HG02852 (cell line): ENCODE measurements around the gene SNUPN.
A peak's percentile ranks its signal among the peaks of the same experiment; 100 is the strongest.
"Not testable (repeated sequence)": the region's sequence is repeated elsewhere in the genome, so short reads cannot be mapped to it uniquely, and the experiment has no call there.

Source experiments
- ATAC-seq: cut with Tn5 transposase; IDR thresholded peaks from one replicate; pipeline ENCODE4 v1.9.1; 2021; ENCODE audit warnings: mild to moderate bottlenecking, moderate library complexity; ENCODE audit not compliant: unreplicated experiment

SNUPN gene

DNA sequence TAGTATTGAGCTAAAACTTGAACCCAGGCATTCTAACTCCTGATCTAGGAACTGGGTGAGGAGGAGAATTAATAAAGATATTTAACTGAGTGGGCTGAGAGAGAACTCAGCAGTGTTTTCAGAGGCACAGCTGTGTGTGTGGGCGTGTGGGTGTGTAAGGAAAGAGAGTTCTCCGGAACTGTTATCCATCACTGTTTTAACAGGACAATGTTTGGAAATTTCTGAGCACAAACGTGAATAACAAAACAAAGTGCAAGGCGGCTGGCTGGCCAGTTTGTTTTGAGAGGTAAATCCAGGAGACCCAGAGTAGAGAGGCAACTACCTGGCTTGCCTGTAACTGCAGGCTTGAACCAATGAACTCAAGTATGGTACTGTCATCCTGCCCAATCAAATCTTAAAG is 41.4 kb downstream of the SNUPN start:
- ATAC-seq: no peak

DNA sequence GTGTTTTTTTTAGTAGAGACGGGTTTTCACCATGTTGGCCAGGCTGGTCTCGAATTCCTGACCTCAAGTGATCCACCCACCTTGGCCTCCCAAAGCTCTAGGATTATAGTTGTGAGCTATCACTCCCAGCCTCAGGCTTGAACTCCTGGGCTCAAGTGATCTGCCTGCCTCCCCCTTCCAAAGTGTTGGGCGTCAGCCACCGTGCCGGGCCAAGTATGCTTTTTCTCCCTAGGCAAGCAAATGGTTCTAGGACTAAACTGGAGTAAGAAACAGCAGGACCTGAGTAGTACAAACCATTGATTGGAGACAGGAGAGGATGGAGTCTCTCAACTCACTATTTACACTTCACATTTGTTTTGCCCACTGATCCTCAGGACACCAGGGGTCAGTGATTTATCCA is 41.8 kb downstream of the SNUPN start:
- ATAC-seq: no peak

DNA sequence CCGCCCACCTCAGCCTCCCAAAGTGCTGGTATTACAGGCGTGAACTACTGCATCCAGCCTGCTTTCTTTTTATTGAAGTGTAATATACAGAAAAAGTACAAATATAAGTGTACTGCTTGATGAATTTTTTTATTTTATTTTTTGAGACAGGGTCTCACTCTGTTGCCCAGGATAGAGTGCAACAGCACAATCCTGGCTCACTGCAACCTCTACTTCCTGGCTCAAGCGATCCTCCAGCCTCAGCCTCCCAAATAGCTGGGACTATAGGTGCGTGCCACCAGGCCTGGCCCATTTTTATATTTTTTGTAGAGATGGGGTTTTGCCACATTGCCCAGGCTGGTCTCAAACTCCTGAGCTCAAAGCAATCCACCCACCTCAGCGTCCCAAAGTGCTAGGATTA is 42.6 kb downstream of the SNUPN start:
- ATAC-seq: not testable (repeated sequence)

DNA sequence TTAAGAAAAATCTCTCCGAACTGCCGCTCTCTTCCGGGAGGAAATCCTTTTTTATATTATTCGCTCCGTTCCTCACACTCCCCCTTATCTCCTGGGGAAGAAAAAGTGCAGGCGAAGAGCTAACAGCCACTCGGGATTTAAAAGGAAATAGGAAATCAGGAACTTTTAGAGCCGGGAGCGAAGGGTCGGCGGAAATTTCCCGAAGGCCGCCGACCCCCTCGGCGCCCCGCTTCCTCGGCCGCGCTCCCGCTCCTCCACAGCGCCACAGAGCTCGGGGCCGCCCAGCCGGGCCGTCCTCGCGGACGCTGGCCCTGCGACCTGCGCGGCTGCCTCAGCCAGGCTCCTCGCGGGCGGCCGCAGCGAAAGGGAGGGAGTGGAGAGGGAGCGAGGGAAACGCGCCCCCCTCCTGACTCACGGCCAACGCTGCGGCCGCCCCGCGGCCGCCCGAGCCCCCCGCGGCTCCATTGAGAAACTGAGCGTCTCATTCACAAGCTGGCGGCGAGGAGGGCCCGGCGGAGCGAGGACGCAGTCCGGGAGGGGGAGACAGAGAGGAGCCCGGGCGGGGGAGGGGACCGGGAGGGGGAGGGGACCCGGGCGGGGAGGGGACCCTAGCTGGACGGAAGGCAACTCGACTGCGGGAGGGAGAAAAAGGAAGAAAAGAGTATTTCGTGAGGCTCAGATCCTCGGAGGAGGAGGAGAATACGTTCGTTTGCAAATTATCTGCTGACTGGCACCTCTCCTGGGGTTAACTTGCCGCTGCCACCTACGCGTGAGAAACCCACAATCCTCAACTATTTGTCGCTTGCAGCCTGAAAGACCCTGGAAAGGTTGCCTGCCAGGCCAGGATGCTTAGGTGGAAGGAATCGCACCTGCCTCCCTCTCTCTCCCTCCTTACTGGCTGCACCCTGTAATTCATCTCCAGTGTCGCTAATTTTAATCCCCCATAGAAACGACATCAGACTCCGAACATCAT is 46.3 kb downstream of the SNUPN start, which contains the start of gene PTPN9:
Gene PTPN9, minus strand, starts transcription at position 368 of the 973 bp plus-strand sequence. CDS start 539 bp downstream, outside the sequence.
- ATAC-seq: peak; percentile 62

DNA sequence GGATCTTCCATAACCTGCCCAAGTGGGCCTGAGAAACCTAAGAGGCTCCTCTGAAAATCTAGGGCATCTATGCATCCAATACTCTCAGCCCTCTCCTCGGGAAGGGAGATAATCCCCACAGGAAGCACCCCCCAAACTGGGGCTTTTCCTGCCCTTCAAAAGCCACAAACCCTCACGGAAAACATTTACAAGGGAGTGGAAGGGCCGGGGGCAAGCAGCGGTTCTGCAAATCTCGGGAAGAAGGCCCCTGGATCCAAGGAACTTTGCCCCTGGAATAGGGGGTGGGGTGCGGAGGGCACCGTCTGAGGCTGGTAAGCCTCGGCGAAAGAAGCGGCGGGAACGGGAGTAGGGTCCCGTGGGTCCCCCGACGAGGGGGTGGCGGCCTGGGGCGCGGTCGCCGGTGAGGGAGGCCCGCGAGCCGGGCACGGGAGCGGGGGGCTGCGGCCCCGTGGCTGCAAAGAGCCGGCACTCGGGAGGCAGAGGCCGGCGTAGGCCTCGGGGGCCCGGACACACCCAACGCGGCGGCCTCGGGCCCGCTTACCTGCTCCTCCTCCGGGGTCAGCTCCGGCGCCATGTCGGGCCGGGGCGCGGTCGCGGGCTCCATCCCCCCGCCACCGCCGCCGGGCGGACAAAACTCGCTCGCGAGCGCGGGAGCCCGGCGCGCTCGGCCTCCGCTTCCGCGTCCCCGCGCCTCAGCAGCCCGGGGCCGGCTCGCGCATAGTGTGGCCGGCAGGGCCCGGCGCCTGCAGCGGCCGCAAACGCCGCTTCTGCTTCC is 47.2 kb downstream of the SNUPN start:
- ATAC-seq: peak; percentile 41

DNA sequence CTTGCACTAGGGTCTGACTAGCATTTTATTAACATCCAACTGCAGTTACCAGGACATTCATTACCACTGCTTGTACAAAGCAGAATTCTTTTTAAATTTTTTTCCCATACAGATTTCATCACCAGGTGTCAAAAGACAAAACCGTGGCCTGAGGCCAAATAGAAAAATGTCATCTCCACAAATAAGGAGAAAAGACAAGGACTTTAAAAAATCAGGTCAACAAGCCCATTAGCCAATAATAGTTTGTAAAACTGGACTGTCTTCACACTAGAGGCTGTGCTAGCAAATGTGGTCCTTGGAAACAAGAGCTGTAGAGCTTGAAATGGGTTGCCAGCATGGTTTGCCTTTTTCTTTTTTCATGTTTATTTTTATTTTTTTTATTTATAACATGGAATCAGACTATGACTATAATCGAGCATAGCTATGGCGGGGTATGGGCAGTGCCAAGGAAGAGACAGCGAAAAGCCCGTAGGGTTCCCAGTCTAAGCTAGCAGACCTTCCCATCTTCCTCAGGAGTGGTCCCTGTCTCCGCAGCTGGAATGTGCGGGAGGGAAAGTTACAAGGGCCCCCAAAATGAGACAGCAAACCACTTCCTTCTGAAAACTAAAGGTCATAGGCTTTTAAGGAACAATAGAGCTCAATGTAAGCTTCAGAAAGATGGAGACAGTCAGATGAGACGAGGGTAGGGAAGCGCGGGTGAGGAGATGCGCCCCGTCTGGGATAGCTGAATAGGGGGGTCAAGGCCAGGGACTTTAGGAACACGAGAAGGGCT is 47.9 kb downstream of the SNUPN start:
- ATAC-seq: no peak

DNA sequence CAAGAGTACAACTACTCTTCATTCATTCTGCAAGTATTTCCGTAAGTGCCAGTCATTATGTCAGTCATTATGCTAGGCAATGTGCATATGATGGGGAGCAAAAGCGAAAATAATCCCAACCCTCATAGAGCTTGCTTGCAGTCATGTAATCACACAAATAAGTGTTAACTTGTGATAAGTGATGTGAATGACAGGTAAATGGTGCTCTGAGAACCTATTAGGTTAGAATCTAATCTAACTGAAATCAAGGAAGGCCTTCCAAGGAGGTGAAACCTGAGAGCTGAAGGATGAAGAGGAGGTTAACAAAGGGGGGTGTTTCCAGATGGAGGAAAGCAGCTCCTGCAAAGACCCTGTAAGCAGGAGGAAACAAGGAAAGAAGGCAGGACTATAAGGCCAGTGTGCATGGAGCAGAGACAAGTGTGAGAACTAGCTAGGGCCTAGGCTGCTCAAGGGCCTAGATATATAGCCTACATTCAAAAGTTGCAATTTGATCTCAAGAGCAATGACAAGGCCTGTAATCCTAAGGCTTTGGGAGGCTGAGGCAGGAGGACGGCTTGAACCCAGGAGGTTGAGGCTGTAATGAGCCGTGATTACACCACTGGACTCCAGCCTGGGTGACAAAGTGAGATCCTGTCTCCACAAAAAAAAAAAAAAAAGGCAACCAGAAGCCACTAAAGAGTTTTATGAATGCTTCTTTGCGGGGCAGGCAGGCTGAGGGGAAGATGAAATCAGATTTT is 51.7 kb downstream of the SNUPN start:
- no peak for ATAC-seq

DNA sequence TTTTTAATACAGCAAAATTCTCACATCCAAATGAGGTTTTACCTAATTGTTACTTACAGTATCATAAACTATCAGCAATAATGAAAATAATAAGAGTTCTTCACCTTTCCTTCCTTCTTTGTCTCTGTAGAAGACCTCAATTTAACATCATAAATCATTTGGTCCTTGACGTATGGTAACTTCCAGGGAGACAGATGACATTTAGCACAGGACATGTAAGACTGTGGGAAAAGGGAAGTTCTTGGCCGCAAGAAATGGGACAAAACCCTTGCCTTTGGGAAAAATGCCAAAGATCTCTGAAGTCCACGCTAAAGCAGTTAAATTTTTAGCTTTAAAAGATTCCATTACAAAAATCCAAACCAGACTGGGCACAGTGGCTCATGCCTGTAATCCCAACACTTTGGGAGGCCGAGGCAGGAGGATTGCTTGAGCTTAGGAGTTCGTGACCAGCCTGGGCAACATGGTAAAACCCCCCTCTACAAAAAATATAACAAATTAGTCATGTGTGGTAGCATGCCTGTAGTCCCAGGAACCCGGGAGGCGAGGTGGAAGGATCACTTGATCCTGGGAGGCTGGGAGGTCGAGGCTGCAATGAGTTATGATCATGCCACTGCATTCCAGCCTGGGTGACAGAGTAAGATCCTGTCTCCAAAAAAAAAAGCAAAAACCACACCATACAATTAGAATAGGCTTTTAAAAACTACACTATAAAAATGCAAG is 55.2 kb downstream of the SNUPN start:
- ATAC-seq: no peak

DNA sequence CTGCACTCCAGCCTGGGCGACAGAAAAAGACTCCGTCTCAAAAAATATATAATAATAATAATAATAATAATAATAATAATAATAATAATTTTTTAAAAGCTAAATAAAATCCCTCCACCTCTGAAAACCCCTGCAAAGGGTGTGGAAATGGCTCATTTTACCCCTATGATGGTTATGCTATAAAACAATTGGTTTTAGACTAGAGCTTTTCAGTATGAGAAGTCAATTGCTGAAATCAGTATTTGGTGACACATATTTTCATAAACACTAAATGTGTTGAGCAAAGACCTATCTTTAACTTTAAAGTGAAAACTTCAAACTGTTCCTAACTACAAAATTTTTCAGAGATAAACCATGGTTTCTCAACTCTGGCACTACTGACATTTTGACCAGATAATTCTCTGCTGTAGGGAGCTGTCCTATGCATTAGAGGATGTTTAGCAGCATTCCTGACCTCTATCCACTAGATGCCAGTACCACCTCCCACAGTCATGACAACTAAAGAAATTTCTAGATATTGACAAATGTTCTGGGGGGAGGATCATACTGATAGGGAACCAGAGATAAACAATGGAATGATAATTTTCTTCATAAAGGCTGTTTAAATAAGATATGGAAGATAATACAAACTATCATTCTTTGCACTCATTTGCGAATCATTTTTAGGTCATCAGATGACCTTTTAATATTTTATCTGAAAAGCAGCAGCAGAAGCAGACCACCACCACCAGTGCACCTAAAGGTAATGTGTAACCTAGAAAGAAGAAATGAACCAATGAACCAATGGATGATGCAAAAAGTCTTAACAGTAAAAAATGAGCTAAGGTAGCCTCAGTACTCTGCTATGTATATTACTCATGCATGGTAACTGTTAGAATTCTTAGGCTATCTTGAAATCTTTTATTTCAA is 60.2 kb downstream of the SNUPN start:
- no peak for ATAC-seq

DNA sequence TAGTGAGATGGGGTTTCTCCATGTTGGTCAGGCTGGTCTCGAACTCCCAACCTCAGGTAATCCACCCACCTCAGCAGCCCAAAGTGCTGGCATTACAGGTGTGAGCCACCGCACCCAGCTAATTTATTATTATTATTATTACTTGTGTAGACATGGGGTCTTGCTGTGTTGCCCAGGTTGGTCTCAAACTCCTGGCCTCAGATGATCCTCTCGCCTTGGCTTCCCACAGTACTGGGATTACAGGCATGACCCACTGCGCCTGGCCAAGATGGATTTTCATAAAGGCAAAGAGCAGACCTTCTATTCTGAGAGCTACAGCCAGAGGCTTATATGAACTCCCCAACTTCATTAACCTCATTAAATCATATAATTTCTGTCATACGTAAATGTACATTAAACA is 63.6 kb downstream of the SNUPN start:
- no peak for ATAC-seq

DNA sequence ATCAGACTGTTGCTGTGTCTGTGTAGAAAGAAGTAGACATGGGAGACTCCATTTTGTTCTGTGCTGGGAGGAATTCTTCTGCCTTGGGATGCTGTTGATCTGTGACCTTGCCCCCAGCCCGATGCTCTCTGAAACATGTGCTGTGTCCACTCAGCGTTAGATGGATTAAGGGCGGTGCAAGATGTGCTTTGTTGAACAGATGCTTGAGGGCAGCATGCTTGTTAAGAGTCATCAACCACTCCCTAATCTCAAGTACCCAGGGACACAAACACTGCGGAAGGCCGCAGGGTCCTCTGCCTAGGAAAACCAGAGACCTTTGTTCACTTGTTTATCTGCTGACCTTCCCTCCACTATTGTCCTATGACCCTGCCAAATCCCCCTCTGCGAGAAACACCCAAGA is 66.2 kb downstream of the SNUPN start:
- not testable (repeated sequence) for ATAC-seq

DNA sequence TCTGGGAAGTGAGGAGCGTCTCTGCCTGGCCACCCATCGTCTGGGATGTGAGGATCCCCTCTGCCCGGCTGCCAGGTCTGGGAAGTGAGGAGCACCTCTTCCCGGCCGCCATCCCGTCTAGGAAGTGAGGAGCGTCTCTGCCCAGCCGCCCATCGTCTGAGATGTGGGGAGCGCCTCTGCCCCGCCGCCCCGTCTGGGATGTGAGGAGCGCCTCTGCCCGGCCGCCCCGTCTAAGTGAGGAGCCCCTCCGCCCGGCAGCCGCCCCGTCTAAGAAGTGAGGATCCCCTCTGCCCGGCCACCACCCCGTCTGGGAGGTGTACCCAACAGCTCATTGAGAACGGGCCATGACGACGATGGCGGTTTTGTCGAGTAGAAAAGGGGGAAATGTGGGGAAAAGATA is 66.6 kb downstream of the SNUPN start:
- ATAC-seq: not testable (repeated sequence)

DNA sequence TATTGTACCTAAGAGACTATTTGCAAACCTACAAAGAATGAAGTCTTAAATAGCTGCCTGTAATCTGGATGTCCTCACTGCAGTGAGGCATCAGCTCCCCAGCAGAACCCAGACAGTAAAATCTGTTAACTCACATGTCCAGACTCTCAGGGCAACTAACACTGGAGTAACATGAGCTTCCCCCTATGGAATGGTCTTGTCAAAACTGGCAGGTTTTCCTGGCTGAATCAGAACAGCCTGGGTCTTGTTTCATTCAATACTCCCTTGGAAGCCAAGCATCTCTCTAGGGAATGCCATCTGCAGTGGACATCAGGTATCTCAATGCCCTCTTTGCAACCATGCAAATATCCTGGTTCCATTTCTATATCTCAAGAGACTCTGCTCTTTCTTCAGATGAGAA is 70.8 kb downstream of the SNUPN start:
- no peak for ATAC-seq

DNA sequence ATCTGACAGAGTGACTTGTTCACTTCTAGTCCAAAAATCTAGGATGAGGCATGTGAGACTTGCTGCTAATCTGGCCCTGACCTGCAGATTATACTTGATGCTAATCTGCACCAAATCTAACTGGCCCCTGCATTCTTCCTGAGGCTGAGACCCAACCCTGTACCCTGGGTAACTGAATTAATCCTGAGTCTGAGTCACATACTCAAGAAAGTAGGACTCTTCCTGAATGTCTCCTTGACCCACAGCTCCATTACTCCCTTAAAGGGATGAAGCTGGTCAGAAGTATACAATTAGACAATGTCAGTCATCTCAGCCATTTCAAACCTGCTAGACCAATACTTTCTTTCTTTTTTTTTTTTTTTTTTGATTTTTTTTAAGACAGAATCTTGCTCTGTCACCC is 71.9 kb downstream of the SNUPN start:
- ATAC-seq: no peak

DNA sequence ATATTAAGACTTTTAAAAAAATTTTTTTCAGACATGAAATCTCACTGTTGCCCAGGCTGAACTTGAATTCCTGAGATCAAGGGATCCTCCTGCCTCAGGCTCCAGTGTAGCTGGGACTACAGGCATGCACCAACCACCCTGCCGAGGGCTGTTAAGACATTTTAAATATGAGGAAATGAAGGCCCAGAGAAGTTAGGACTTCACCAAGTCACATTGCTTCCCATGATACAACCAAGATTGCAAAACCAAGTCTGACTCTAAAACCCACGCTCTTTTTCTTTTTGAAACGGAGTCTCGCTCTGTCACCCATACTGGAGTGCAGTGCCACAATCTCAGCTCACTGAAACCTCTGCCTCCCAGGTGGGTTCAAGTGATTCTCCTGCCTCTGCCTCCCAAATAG is 74.4 kb downstream of the SNUPN start:
- no peak for ATAC-seq
